Spleen (tissue), 11 donors: ENCODE measurements around the gene ZNF438. TPM values are rescaled to one million over a fixed set of nuclear protein-coding genes. Genes with fewer than 3 reads are reported as not detected.

ENCODE experiments used
- DNase-seq: peaks from one replicate; pipeline ENCODE4 v3.0.0-alpha.2; 2020
- H3K27ac ChIP-seq, 8 donors: fragments of 200-600 bp; sonication (generic) in 7 of 8; 1 replicate in 4 of 8; 2 replicates in 4 of 8; pipeline versions ENCODE4 v1.5.0 to v1.8.0; 2016 to 2021; ENCODE audit warnings: inconsistent platforms in 4 of 8, mild to moderate bottlenecking in 4 of 8, moderate library complexity in 1 of 8
- H3K27me3 ChIP-seq, 7 donors: fragments of 200-600 bp; sonication (generic) in 6 of 7; replicated peaks in 1 of 7; 1 replicate in 4 of 7; 2 replicates in 3 of 7; pipeline versions ENCODE4 v1.5.0 to v1.8.0; 2016 to 2021; ENCODE audit warnings: inconsistent platforms in 3 of 7, mild to moderate bottlenecking in 1 of 7
- H3K36me3 ChIP-seq, 6 donors: fragments of 200-600 bp; sonication (generic) in 5 of 6; 1 replicate in 4 of 6; 2 replicates in 2 of 6; pipeline versions ENCODE4 v1.5.0 to v1.8.0; 2016 to 2021; ENCODE audit warnings: inconsistent platforms in 2 of 6
- H3K4me1 ChIP-seq, 6 donors: fragments of 200-600 bp; sonication (generic) in 5 of 6; 1 replicate in 3 of 6; 2 replicates in 3 of 6; pipeline versions ENCODE4 v1.5.0 to v1.8.0; 2016 to 2021; ENCODE audit warnings: inconsistent platforms in 3 of 6
- H3K4me3 ChIP-seq, 8 donors: fragments of 200-600 bp; sonication (generic) in 7 of 8; 1 replicate in 4 of 8; 2 replicates in 4 of 8; pipeline versions ENCODE4 v1.5.0 to v1.8.0; 2016 to 2021; ENCODE audit warnings: inconsistent platforms in 4 of 8, mild to moderate bottlenecking in 4 of 8, moderate library complexity in 2 of 8
- H3K9me3 ChIP-seq, 8 donors: fragments of 200-600 bp; sonication (generic) in 7 of 8; 1 replicate in 4 of 8; 2 replicates in 4 of 8; pipeline versions ENCODE4 v1.5.0 to v1.8.0; 2016 to 2021; ENCODE audit warnings: inconsistent platforms in 4 of 8
- CTCF ChIP-seq, 11 experiments: fragments of 200-600 bp in 7 of 11; fragments of 450-650 bp in 4 of 11; sonication (generic) in 4 of 11; IDR thresholded peaks in 8 of 11; conservative IDR thresholded peaks in 3 of 11; 1 replicate in 7 of 11; 2 replicates in 4 of 11; pipeline versions ENCODE4 v1.4.0 to v1.8.0; 2016 to 2021; ENCODE audit warnings: antibody characterized with exemption in 11 of 11, inconsistent platforms in 4 of 11, mild to moderate bottlenecking in 1 of 11
- POLR2A ChIP-seq, 3 donors: fragments of 450-650 bp; IDR thresholded peaks; one replicate each; pipeline ENCODE4 v1.5.1; 2017; ENCODE audit warnings: antibody characterized with exemption in 3 of 3, mild to moderate bottlenecking in 1 of 3
- POLR2AphosphoS5 ChIP-seq, 3 donors: sonication (generic); formaldehyde crosslinking; IDR thresholded peaks; one replicate each; pipeline ENCODE4 v1.5.1; 2017; ENCODE audit warnings: antibody characterized with exemption in 3 of 3
- WGBS, 5 donors: extraction: QIAGEN DNeasy Blood & Tissue Kit in 3 of 5; methylation state at CpG; one replicate each; pipeline versions ENCODE4 v1.1.5 to v1.1.7; 2013 to 2018; 5-methylcytosine and 5-hydroxymethylcytosine counted together
- intact Hi-C: fragments of 100-400 bp; cut with DNase I; formaldehyde crosslinking; loops from one replicate; pipeline ENCODE4 v1.15.0; 2023; ENCODE audit warnings: low total_unique reads
- polyA plus RNA-seq, 3 donors: library from polyadenylated mRNA; stranded (reverse); fragments of 200-250 nt; gene quantifications; one replicate each; pipeline ENCODE4 v1.2.1, GENCODE V29; 2013
- total RNA-seq, 7 donors: library from RNA; depleted of rRNA in 3 of 7; stranded (reverse); fragments of >200 nt in 3 of 7; fragmentation: NEBNext Ultra II Directional in 4 of 7; extraction: Animal tissue kit (Norgen Biotek cat#: 25700) in 4 of 7; gene quantifications; one replicate each; pipeline versions ENCODE4 v1.1.0 to v1.2.1, GENCODE V29; 2016 to 2021
- donor health status: healthy with polysubstance abuse.
- donor health status: DM: no; HTN: no; CAD: no; lungs with moderate emphysema.
- donor health status: DM: no; HTN: no; CAD: no.
- donor health status: Bipolar disorder and iron deficiency.
- donor health status: healthy.
- donor health status: DM: no; HTN: no; CAD: no.
- donor health status: DM: yes; HTN: yes; CAD: no.

The ZNF438 gene
- total and polyA plus RNA-seq, 10 donors, result 4.4 to 23.1 (median 13.9) TPM

- TF ChIP-seq POLR2AphosphoS5 (IDR thresholded peaks at IDR 0.05), result no peak
- TF ChIP-seq CTCF (IDR thresholded peaks at IDR 0.05 in 8 of 11, conservative IDR thresholded peaks at IDR 0.05 in 3 of 11), result no peak
- TF ChIP-seq POLR2A (IDR thresholded peaks at IDR 0.05), result no peak
- no peaks in the 10 kb centered on the region for H3K27me3 ChIP-seq
- no peaks in the 10 kb centered on the region for H3K36me3 ChIP-seq
- 70 to 83% (median 75%) methylated on average over 16 of the region's 16 CpGs for WGBS, 5 donors
- H3K4me1 ChIP-seq, result peaks cover 0 to 26% (median 15%) of the 10 kb centered on the region in 6 donors
- peak overlapping the region in 2 of 8 donors; percentile 42 to 54 for H3K27ac ChIP-seq
- H3K4me3 ChIP-seq, result no peak overlapping the region
- intact Hi-C loops, result no loop called here
- DNase-seq, result no peak
- H3K9me3 ChIP-seq, result no peaks in the 10 kb centered on the region
These were observed 220.2 kb downstream of the ZNF438 start for GRCh38 chr10:30811276-30812017.

- Histone ChIP-seq H3K27me3 (no peaks in the 10 kb centered on the region), H3K36me3 (no peaks in the 10 kb centered on the region), H3K9me3 (no peaks in the 10 kb centered on the region), H3K4me1 (peaks cover 0 to 26% (median 15%) of the 10 kb centered on the region in 6 donors), H3K4me3 (no peak overlapping the region), H3K27ac (no peak overlapping the region)
- no peak for DNase-seq
- TF ChIP-seq CTCF (IDR thresholded peaks at IDR 0.05 in 8 of 11, conservative IDR thresholded peaks at IDR 0.05 in 3 of 11) (no peak), POLR2AphosphoS5 (IDR thresholded peaks at IDR 0.05) (no peak), POLR2A (IDR thresholded peaks at IDR 0.05) (no peak)
- WGBS, 5 donors, result 84 to 95% (median 89%) methylated on average over 5 of the region's 5 CpGs
- intact Hi-C loops, result no loop called here
These were observed 221.2 kb downstream of the ZNF438 start for GRCh38 chr10:30810416-30810815.

GRCh38 chr10:30806850-30807249 lies 224.8 kb downstream of the ZNF438 start:
- Histone ChIP-seq H3K9me3 (no peaks in the 10 kb centered on the region), H3K27me3 (no peaks in the 10 kb centered on the region), H3K27ac (no peak overlapping the region), H3K36me3 (no peaks in the 10 kb centered on the region), H3K4me1 (peaks cover 0 to 4% (median 2%) of the 10 kb centered on the region in 6 donors), H3K4me3 (no peak overlapping the region)
- no peak for TF ChIP-seq POLR2A (IDR thresholded peaks at IDR 0.05)
- intact Hi-C loops, result no loop called here
- DNase-seq, result no peak
- 90 to 100% (median 92%) methylated on average over 2 of the region's 2 CpGs for WGBS, 5 donors

- Histone ChIP-seq H3K4me3 (no peak overlapping the region), H3K27me3 (no peaks in the 10 kb centered on the region), H3K36me3 (no peaks in the 10 kb centered on the region), H3K27ac (peak overlapping the region in 5 of 8 donors; percentile 41 to 74 (median 61)), H3K4me1 (no peaks in the 10 kb centered on the region), H3K9me3 (no peaks in the 10 kb centered on the region)
- TF ChIP-seq POLR2AphosphoS5 (IDR thresholded peaks at IDR 0.05) (no peak), POLR2A (IDR thresholded peaks at IDR 0.05) (no peak)
- intact Hi-C loops, result no loop called here
- 88 to 97% (median 91%) methylated on average over 6 to 9 of the region's 9 CpGs for WGBS, 5 donors
- peak; percentile 43 for DNase-seq
These were observed 226.6 kb downstream of the ZNF438 start for GRCh38 chr10:30805061-30805460.

- peak; percentile 68 for DNase-seq
- TF ChIP-seq POLR2AphosphoS5 (IDR thresholded peaks at IDR 0.05), result peak in 1 of 3 donors; percentile 35
- no peak for TF ChIP-seq CTCF (IDR thresholded peaks at IDR 0.05 in 8 of 11, conservative IDR thresholded peaks at IDR 0.05 in 3 of 11)
- Histone ChIP-seq H3K9me3 (no peaks in the 10 kb centered on the region), H3K27ac (peak overlapping the region in 6 of 8 donors; percentile 41 to 74 (median 61)), H3K27me3 (no peaks in the 10 kb centered on the region), H3K36me3 (no peaks in the 10 kb centered on the region), H3K4me3 (no peak overlapping the region), H3K4me1 (no peaks in the 10 kb centered on the region)
- 64 to 84% (median 78%) methylated on average over 7 of the region's 7 CpGs for WGBS, 5 donors
- intact Hi-C loops, result no loop called here
These were observed 227.1 kb downstream of the ZNF438 start for GRCh38 chr10:30804478-30805055.
